MCF 10A (cell line): Measurements from ENCODE around the gene MEI1. TPM values are rescaled to one million over a fixed set of nuclear protein-coding genes. Genes with fewer than 3 reads are reported as not detected.

Experiments
- BruUV-seq: library from RNA; stranded (reverse); fragments of 400-500 nt; replicated peaks from 2 replicates; lab custom pipeline; 2021; lab: Mats Ljungman, UMichigan
- CTCF ChIA-PET: fragments of 300-600 bp; sonication (Branson Sonifier 250); formaldehyde crosslinking; extraction: SDS; loops from one replicate; lab custom pipeline; 2021; ENCODE audit warnings: antibody characterized with exemption, inconsistent platforms; lab: Yijun Ruan, JAX
- POLR2A ChIA-PET: fragments of 300-600, 350-650 bp; sonication (Branson Sonifier 250); formaldehyde crosslinking; extraction: SDS; loops from one replicate; lab custom pipeline; 2020; ENCODE audit warnings: antibody characterized with exemption, inconsistent platforms; lab: Yijun Ruan, JAX
- DNase-seq: peaks from one replicate; pipeline ENCODE4 v3.0.0-alpha.2; 2018; ENCODE audit not compliant: unreplicated experiment
- H3K27ac Mint-ChIP-seq: one replicate; pipeline ENCODE4 v1.8.0; 2022; ENCODE audit warnings: mild to moderate bottlenecking, low read depth, mixed read lengths; ENCODE audit not compliant: unreplicated experiment
- H3K27me3 Mint-ChIP-seq: one replicate; pipeline ENCODE4 v1.8.0; 2022; ENCODE audit warnings: mixed read lengths; ENCODE audit not compliant: insufficient read depth, unreplicated experiment
- H3K36me3 Mint-ChIP-seq: one replicate; pipeline ENCODE4 v1.8.0; 2022; ENCODE audit warnings: mild to moderate bottlenecking, moderate library complexity, mixed read lengths; ENCODE audit not compliant: insufficient read depth, unreplicated experiment
- H3K4me1 Mint-ChIP-seq: one replicate; pipeline ENCODE4 v1.8.0; 2022; ENCODE audit warnings: mixed read lengths; ENCODE audit not compliant: insufficient read depth, unreplicated experiment
- H3K4me3 Mint-ChIP-seq: one replicate; pipeline ENCODE4 v1.8.0; 2022; ENCODE audit warnings: mild to moderate bottlenecking, moderate library complexity, mixed read lengths; ENCODE audit not compliant: unreplicated experiment
- H3K9me3 Mint-ChIP-seq: one replicate; pipeline ENCODE4 v1.8.0; 2022; ENCODE audit warnings: mixed read lengths; ENCODE audit not compliant: unreplicated experiment
- CTCF ChIP-seq: fragments of 200-600 bp; IDR thresholded peaks from one replicate; pipeline ENCODE4 v1.8.0; 2022; ENCODE audit warnings: antibody characterized with exemption, mild to moderate bottlenecking; ENCODE audit not compliant: unreplicated experiment
- intact Hi-C: fragments of 100-400 bp; cut with micrococcal nuclease; formaldehyde crosslinking; loops from 2 replicates; pipeline ENCODE4 v1.14.1; 2022
- total RNA-seq: library from RNA; stranded (reverse); gene quantifications from 2 replicates; pipeline ENCODE4 v1.2.3, GENCODE V29; 2022

Gene MEI1
- total RNA-seq, 1 experiment from 2014 or later, result not detected

GRCh38 chr22:41845380-41846267 lies 146.3 kb downstream of the MEI1 start:
- BruUV-seq, result no TSS peak
- no peak for TF ChIP-seq CTCF
- CTCF ChIA-PET, result interaction anchor here (0.6 to 3.6 kb wide), 4 partner anchors 11 to 231 kb away, joined by 3 to 14 read pairs (median 4); no protein-coding TSS in a partner anchor
- Mint-ChIP-seq H3K4me3 (no peak overlapping the region), H3K4me1 (peaks cover 43% of the 10 kb centered on the region), H3K9me3 (no peaks in the 10 kb centered on the region), H3K36me3 (peaks cover 27% of the 10 kb centered on the region), H3K27ac (peak overlapping the region; percentile 67), H3K27me3 (no peaks in the 10 kb centered on the region)
- no peak for DNase-seq
- intact Hi-C loops, result no loop called here
- POLR2A ChIA-PET, result interaction anchor here (1.6 to 7.6 kb wide), 2 partner anchors 12 kb away, joined by 8 to 98 read pairs; partner anchors contain the start of gene SREBF2

GRCh38 chr22:41846268-41846987 lies 147.1 kb downstream of the MEI1 start:
- Mint-ChIP-seq H3K4me1 (peaks cover 35% of the 10 kb centered on the region), H3K4me3 (no peak overlapping the region), H3K9me3 (no peaks in the 10 kb centered on the region), H3K36me3 (peaks cover 26% of the 10 kb centered on the region), H3K27me3 (no peaks in the 10 kb centered on the region), H3K27ac (peak overlapping the region; percentile 67)
- ChIA-PET CTCF (interaction anchor here (0.6 to 1.4 kb wide), 4 partner anchors 11 to 231 kb away, joined by 3 to 5 read pairs (median 4); no protein-coding TSS in a partner anchor), POLR2A (interaction anchor here (1.3 to 7.6 kb wide), 3 partner anchors 11 to 13 kb away, joined by 4 to 98 read pairs (median 8); partner anchors contain the start of gene SREBF2)
- no peak for DNase-seq
- no TSS peak for BruUV-seq
- TF ChIP-seq CTCF, result no peak
- intact Hi-C loops, result no loop called here

GRCh38 chr22:41847300-41847699 lies 148.0 kb downstream of the MEI1 start:
- intact Hi-C loops, result no loop called here
- no peak for TF ChIP-seq CTCF
- H3K27ac Mint-ChIP-seq, result no peak overlapping the region

More at GRCh38 chr22:41847300-41847699, 148.0 kb downstream of the MEI1 start:
- ChIA-PET CTCF (interaction anchor here (0.6 to 1.2 kb wide), 6 partner anchors 10 to 150 kb away, joined by 3 to 7 read pairs (median 4); no protein-coding TSS in a partner anchor), POLR2A (interaction anchor here (0.8 to 7.6 kb wide), 6 partner anchors 9 to 47 kb away, joined by 3 to 98 read pairs (median 5); partner anchors contain the start of genes CCDC134 and SREBF2)
- H3K4me1 Mint-ChIP-seq, result peaks cover 34% of the 10 kb centered on the region
- H3K27me3 Mint-ChIP-seq, result no peaks in the 10 kb centered on the region
- H3K36me3 Mint-ChIP-seq, result peaks cover 25% of the 10 kb centered on the region
- DNase-seq, result no peak
- no peak overlapping the region for H3K4me3 Mint-ChIP-seq
- H3K9me3 Mint-ChIP-seq, result no peaks in the 10 kb centered on the region
- BruUV-seq, result no TSS peak
